ENCODE measurements around the gene ALX1.

Gene ALX1

GRCh38 chr12:85283560-85283959 lies 3.5 kb downstream of the ALX1 start:
- Histone ChIP-seq H4K8ac (ENCODE audit: low read depth, low read length) (no peak overlapping the region), H3K18ac (ENCODE audit: low read length) (no peak overlapping the region), H3K23ac (ENCODE audit: low read length) (no peak overlapping the region), H3K36me3 (ENCODE audit: control insufficient read depth, insufficient read depth, low read length) (no peaks in the 10 kb centered on the region), H3K27ac (ENCODE audit: low read depth, low read length) (no peak overlapping the region), H2BK120ac (ENCODE audit: low read depth, low read length) (no peak overlapping the region), H2BK15ac (replicated peaks; ENCODE audit: low read depth) (no peak overlapping the region), H3K27me3 (ENCODE audit: insufficient read depth, low read length, poor library complexity) (no peaks in the 10 kb centered on the region), H3K4me2 (ENCODE audit: low read length) (no peak overlapping the region), H3K4me1 (ENCODE audit: control insufficient read depth, low read depth, low read length) (no peaks in the 10 kb centered on the region), H3K79me2 (ENCODE audit: control insufficient read depth, insufficient read depth, low read length) (no peaks in the 10 kb centered on the region), H3K4me3 (ENCODE audit: low read length) (no peak overlapping the region), H3K79me1 (ENCODE audit: low read length) (no peaks in the 10 kb centered on the region), H2AK5ac (ENCODE audit: low read length) (no peak overlapping the region), H2BK5ac (ENCODE audit: low read length) (no peak overlapping the region), H3K4ac (ENCODE audit: low read depth, low read length) (no peak overlapping the region), H4K5ac (ENCODE audit: low read length) (no peak overlapping the region), H3K56ac (ENCODE audit: low read length) (no peak overlapping the region), H3K9ac (ENCODE audit: low read length) (no peak overlapping the region)
- WGBS (ENCODE audit: extremely low coverage, insufficient coverage, low lambda C conversion rate) = no CpG with 5 or more reads among the region's 6 CpGs
- no peak for DNase-seq

GRCh38 chr12:85296362-85296761 lies 16.3 kb downstream of the ALX1 start:
- no peak overlapping the region for H2AK5ac ChIP-seq (ENCODE audit: low read length)
- no peak overlapping the region for H2BK15ac ChIP-seq (replicated peaks; ENCODE audit: low read depth)
- no peak overlapping the region for H3K18ac ChIP-seq (ENCODE audit: low read length)
- H3K27me3 ChIP-seq (ENCODE audit: insufficient read depth, low read length, poor library complexity) = no peaks in the 10 kb centered on the region
- DNase-seq = no peak
- no peaks in the 10 kb centered on the region for H3K4me1 ChIP-seq (ENCODE audit: control insufficient read depth, low read depth, low read length)
- H4K8ac ChIP-seq (ENCODE audit: low read depth, low read length) = no peak overlapping the region
- no peaks in the 10 kb centered on the region for H3K36me3 ChIP-seq (ENCODE audit: control insufficient read depth, insufficient read depth, low read length)
- no peak overlapping the region for H2BK120ac ChIP-seq (ENCODE audit: low read depth, low read length)
- no peak overlapping the region for H3K23ac ChIP-seq (ENCODE audit: low read length)
- no peak overlapping the region for H3K4ac ChIP-seq (ENCODE audit: low read depth, low read length)
- H3K4me3 ChIP-seq (ENCODE audit: low read length) = no peak overlapping the region
- no CpG with 5 or more reads among the region's 3 CpGs for WGBS (ENCODE audit: extremely low coverage, insufficient coverage, low lambda C conversion rate)
- H3K56ac ChIP-seq (ENCODE audit: low read length) = no peak overlapping the region
- no peak overlapping the region for H2BK5ac ChIP-seq (ENCODE audit: low read length)
- H3K79me1 ChIP-seq (ENCODE audit: low read length) = no peaks in the 10 kb centered on the region
- no peak overlapping the region for H3K4me2 ChIP-seq (ENCODE audit: low read length)
- no peaks in the 10 kb centered on the region for H3K79me2 ChIP-seq (ENCODE audit: control insufficient read depth, insufficient read depth, low read length)
- no peak overlapping the region for H4K5ac ChIP-seq (ENCODE audit: low read length)
- H3K9ac ChIP-seq (ENCODE audit: low read length) = no peak overlapping the region
- H3K27ac ChIP-seq (ENCODE audit: low read depth, low read length) = no peak overlapping the region

DNA sequence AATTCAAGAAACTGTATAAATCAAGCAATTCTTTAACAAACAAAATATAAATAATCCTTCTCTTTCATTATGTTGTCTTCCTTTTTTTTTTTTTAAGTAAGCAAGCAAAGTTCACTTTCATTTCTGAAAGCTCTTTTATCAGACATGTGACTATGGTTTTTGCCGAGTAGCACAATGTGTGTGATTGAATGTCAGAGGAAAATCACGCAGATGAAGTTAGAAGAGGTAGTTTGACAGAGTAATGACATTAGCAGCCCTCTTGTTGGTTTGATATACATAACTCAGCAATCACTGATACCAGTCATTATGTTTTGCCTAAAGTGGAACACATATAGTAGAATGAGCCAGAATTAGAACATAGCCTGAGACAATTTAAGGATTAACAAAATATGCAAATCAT lies 19.0 kb downstream of the ALX1 start:
- H3K79me1 ChIP-seq (ENCODE audit: low read length) = no peaks in the 10 kb centered on the region

DNA sequence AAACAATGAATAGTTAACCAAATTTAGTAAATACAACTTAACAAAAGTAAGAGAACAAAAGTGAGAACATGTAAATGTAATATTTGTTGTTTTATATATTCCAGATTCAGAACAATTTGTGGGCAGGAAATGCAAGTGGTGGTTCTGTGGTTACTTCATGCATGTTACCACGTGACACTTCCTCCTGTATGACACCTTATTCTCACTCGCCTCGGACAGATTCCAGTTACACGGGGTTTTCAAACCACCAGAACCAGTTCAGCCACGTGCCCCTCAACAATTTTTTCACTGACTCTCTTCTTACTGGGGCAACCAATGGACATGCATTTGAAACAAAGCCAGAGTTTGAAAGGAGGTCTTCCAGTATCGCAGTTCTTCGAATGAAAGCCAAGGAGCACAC lies 21.0 kb downstream of the ALX1 start:
- H3K27me3 ChIP-seq (ENCODE audit: insufficient read depth, low read length, poor library complexity) = no peaks in the 10 kb centered on the region
- H3K36me3 ChIP-seq (ENCODE audit: control insufficient read depth, insufficient read depth, low read length) = no peaks in the 10 kb centered on the region
- H3K4ac ChIP-seq (ENCODE audit: low read depth, low read length) = no peak overlapping the region
- no peak overlapping the region for H2AK5ac ChIP-seq (ENCODE audit: low read length)
- no peak overlapping the region for H4K8ac ChIP-seq (ENCODE audit: low read depth, low read length)
- WGBS (ENCODE audit: extremely low coverage, insufficient coverage, low lambda C conversion rate) = no CpG with 5 or more reads among the region's 7 CpGs
- H2BK15ac ChIP-seq (replicated peaks; ENCODE audit: low read depth) = no peak overlapping the region
- H3K4me2 ChIP-seq (ENCODE audit: low read length) = no peak overlapping the region
- H3K56ac ChIP-seq (ENCODE audit: low read length) = no peak overlapping the region
- no peak overlapping the region for H3K9ac ChIP-seq (ENCODE audit: low read length)
- no peak overlapping the region for H2BK120ac ChIP-seq (ENCODE audit: low read depth, low read length)
- no peaks in the 10 kb centered on the region for H3K79me1 ChIP-seq (ENCODE audit: low read length)
- no peak overlapping the region for H3K18ac ChIP-seq (ENCODE audit: low read length)
- no peaks in the 10 kb centered on the region for H3K4me1 ChIP-seq (ENCODE audit: control insufficient read depth, low read depth, low read length)
- no peak overlapping the region for H3K4me3 ChIP-seq (ENCODE audit: low read length)
- H2BK5ac ChIP-seq (ENCODE audit: low read length) = no peak overlapping the region
- no peaks in the 10 kb centered on the region for H3K79me2 ChIP-seq (ENCODE audit: control insufficient read depth, insufficient read depth, low read length)
- H3K23ac ChIP-seq (ENCODE audit: low read length) = no peak overlapping the region
- no peak overlapping the region for H4K5ac ChIP-seq (ENCODE audit: low read length)
- no peak for DNase-seq
- no peak overlapping the region for H3K27ac ChIP-seq (ENCODE audit: low read depth, low read length)

More for the DNA sequence above, 19.0 kb downstream of the ALX1 start:
- H3K4me3 ChIP-seq (ENCODE audit: low read length) = no peak overlapping the region
- no peak overlapping the region for H2BK5ac ChIP-seq (ENCODE audit: low read length)
- WGBS (ENCODE audit: extremely low coverage, insufficient coverage, low lambda C conversion rate) = no CpG with 5 or more reads among the region's 2 CpGs
- H3K4me1 ChIP-seq (ENCODE audit: control insufficient read depth, low read depth, low read length) = no peaks in the 10 kb centered on the region
- no peak overlapping the region for H3K4me2 ChIP-seq (ENCODE audit: low read length)
- no peaks in the 10 kb centered on the region for H3K27me3 ChIP-seq (ENCODE audit: insufficient read depth, low read length, poor library complexity)
- H4K8ac ChIP-seq (ENCODE audit: low read depth, low read length) = no peak overlapping the region
- no peak overlapping the region for H2AK5ac ChIP-seq (ENCODE audit: low read length)
- H2BK15ac ChIP-seq (replicated peaks; ENCODE audit: low read depth) = no peak overlapping the region
- no peak overlapping the region for H2BK120ac ChIP-seq (ENCODE audit: low read depth, low read length)
- no peak overlapping the region for H3K27ac ChIP-seq (ENCODE audit: low read depth, low read length)
- no peak overlapping the region for H4K5ac ChIP-seq (ENCODE audit: low read length)
- H3K9ac ChIP-seq (ENCODE audit: low read length) = no peak overlapping the region
- H3K18ac ChIP-seq (ENCODE audit: low read length) = no peak overlapping the region
- H3K4ac ChIP-seq (ENCODE audit: low read depth, low read length) = no peak overlapping the region
- no peak overlapping the region for H3K23ac ChIP-seq (ENCODE audit: low read length)
- H3K56ac ChIP-seq (ENCODE audit: low read length) = no peak overlapping the region
- no peaks in the 10 kb centered on the region for H3K79me2 ChIP-seq (ENCODE audit: control insufficient read depth, insufficient read depth, low read length)
- no peak for DNase-seq
- H3K36me3 ChIP-seq (ENCODE audit: control insufficient read depth, insufficient read depth, low read length) = no peaks in the 10 kb centered on the region

GRCh38 chr12:85308374-85308773 lies 28.4 kb downstream of the ALX1 start:
- H3K79me1 ChIP-seq (ENCODE audit: low read length) = no peaks in the 10 kb centered on the region
- no peak overlapping the region for H4K8ac ChIP-seq (ENCODE audit: low read depth, low read length)
- H3K4me2 ChIP-seq (ENCODE audit: low read length) = no peak overlapping the region
- no peak overlapping the region for H3K4me3 ChIP-seq (ENCODE audit: low read length)
- H3K9ac ChIP-seq (ENCODE audit: low read length) = no peak overlapping the region
- no peaks in the 10 kb centered on the region for H3K27me3 ChIP-seq (ENCODE audit: insufficient read depth, low read length, poor library complexity)
- H3K27ac ChIP-seq (ENCODE audit: low read depth, low read length) = no peak overlapping the region
- no peaks in the 10 kb centered on the region for H3K36me3 ChIP-seq (ENCODE audit: control insufficient read depth, insufficient read depth, low read length)
- H2BK120ac ChIP-seq (ENCODE audit: low read depth, low read length) = no peak overlapping the region
- no peaks in the 10 kb centered on the region for H3K4me1 ChIP-seq (ENCODE audit: control insufficient read depth, low read depth, low read length)
- no peak overlapping the region for H2BK15ac ChIP-seq (replicated peaks; ENCODE audit: low read depth)
- no peak overlapping the region for H3K23ac ChIP-seq (ENCODE audit: low read length)
- WGBS (ENCODE audit: extremely low coverage, insufficient coverage, low lambda C conversion rate) = no CpG with 5 or more reads among the region's 5 CpGs
- DNase-seq = no peak
- H2BK5ac ChIP-seq (ENCODE audit: low read length) = no peak overlapping the region
- H3K4ac ChIP-seq (ENCODE audit: low read depth, low read length) = no peak overlapping the region
- no peak overlapping the region for H3K56ac ChIP-seq (ENCODE audit: low read length)
- H3K79me2 ChIP-seq (ENCODE audit: control insufficient read depth, insufficient read depth, low read length) = no peaks in the 10 kb centered on the region
- H2AK5ac ChIP-seq (ENCODE audit: low read length) = no peak overlapping the region
- no peak overlapping the region for H4K5ac ChIP-seq (ENCODE audit: low read length)
- H3K18ac ChIP-seq (ENCODE audit: low read length) = no peak overlapping the region

GRCh38 chr12:85309125-85309566 lies 29.1 kb downstream of the ALX1 start:
- Histone ChIP-seq H3K79me1 (ENCODE audit: low read length) (no peaks in the 10 kb centered on the region), H2BK120ac (ENCODE audit: low read depth, low read length) (no peak overlapping the region), H3K56ac (ENCODE audit: low read length) (no peak overlapping the region), H2BK5ac (ENCODE audit: low read length) (no peak overlapping the region), H3K4me1 (ENCODE audit: control insufficient read depth, low read depth, low read length) (no peaks in the 10 kb centered on the region), H3K18ac (ENCODE audit: low read length) (no peak overlapping the region), H4K8ac (ENCODE audit: low read depth, low read length) (no peak overlapping the region), H3K36me3 (ENCODE audit: control insufficient read depth, insufficient read depth, low read length) (no peaks in the 10 kb centered on the region), H3K27ac (ENCODE audit: low read depth, low read length) (no peak overlapping the region), H3K4me3 (ENCODE audit: low read length) (no peak overlapping the region), H3K23ac (ENCODE audit: low read length) (no peak overlapping the region), H3K4ac (ENCODE audit: low read depth, low read length) (no peak overlapping the region), H3K79me2 (ENCODE audit: control insufficient read depth, insufficient read depth, low read length) (no peaks in the 10 kb centered on the region), H3K27me3 (ENCODE audit: insufficient read depth, low read length, poor library complexity) (no peaks in the 10 kb centered on the region), H3K4me2 (ENCODE audit: low read length) (no peak overlapping the region), H2AK5ac (ENCODE audit: low read length) (no peak overlapping the region), H4K5ac (ENCODE audit: low read length) (no peak overlapping the region), H3K9ac (ENCODE audit: low read length) (no peak overlapping the region), H2BK15ac (replicated peaks; ENCODE audit: low read depth) (no peak overlapping the region)
- WGBS (ENCODE audit: extremely low coverage, insufficient coverage, low lambda C conversion rate) = no CpG with 5 or more reads among the region's 5 CpGs
- DNase-seq = no peak

Data from mesendoderm (in vitro differentiated cells).